HL-60 (cell line): Measurements from ENCODE around the gene MYF5.

ENCODE experiments used
- DNase-seq, 2 experiments: peaks; one replicate each; pipeline ENCODE4 v3.0.0-alpha.2; 2010 to 2020; ENCODE audit warnings: low read depth in 1 of 2, low spot score in 1 of 2
- H3K27ac ChIP-seq: fragments of 250-450 bp; sonication (Bioruptor Pico); replicated peaks from 2 replicates; pipeline ENCODE4 v1.5.1; 2020; ENCODE audit warnings: mild to moderate bottlenecking, moderate library complexity
- H3K27me3 ChIP-seq: fragments of 250-450 bp; sonication (Bioruptor Pico); 2 replicates; pipeline ENCODE4 v1.5.1; 2021; ENCODE audit warnings: mild to moderate bottlenecking, moderate library complexity; ENCODE audit not compliant: insufficient read depth, poor library complexity, severe bottlenecking
- H3K4me3 ChIP-seq: replicated peaks from 2 replicates; pipeline ENCODE4 v1.5.1; 2011; ENCODE audit warnings: mild to moderate bottlenecking, control low read depth, low read length; ENCODE audit not compliant: insufficient read depth
- CTCF ChIP-seq: IDR thresholded peaks from one replicate; pipeline ENCODE4 v1.5.1; 2011; ENCODE audit warnings: low read length, control low read depth, inconsistent platforms; ENCODE audit not compliant: insufficient read depth
- GABPA ChIP-seq: IDR thresholded peaks from 2 replicates; pipeline ENCODE4 v1.6.1; 2012; ENCODE audit warnings: low read depth
- POLR2AphosphoS5 ChIP-seq: IDR thresholded peaks from 2 replicates; pipeline ENCODE4 v1.6.1; 2012; ENCODE audit warnings: low read depth
- REST ChIP-seq: IDR thresholded peaks from 2 replicates; pipeline ENCODE4 v1.6.1; 2012; ENCODE audit warnings: low read depth; ENCODE audit not compliant: insufficient replicate concordance
- SPI1 ChIP-seq: IDR thresholded peaks from 2 replicates; pipeline ENCODE4 v1.6.1; 2012; ENCODE audit warnings: low read depth, mild to moderate bottlenecking, borderline replicate concordance

Gene MYF5

GRCh38 chr12:80711866-80712265 is 4.8 kb upstream of the MYF5 start:
- peaks cover 68% of the 10 kb centered on the region for H3K27me3 ChIP-seq
- H3K27ac ChIP-seq: no peak overlapping the region
- no peak overlapping the region for H3K4me3 ChIP-seq
- no peak for DNase-seq
- no peak for TF ChIP-seq GABPA
- no peak for TF ChIP-seq POLR2AphosphoS5
- no peak for TF ChIP-seq REST
- no peak for TF ChIP-seq SPI1
- no peak for TF ChIP-seq CTCF

- no peak overlapping the region for H3K27ac ChIP-seq
- H3K4me3 ChIP-seq: no peak overlapping the region
- H3K27me3 ChIP-seq: peaks cover 67% of the 10 kb centered on the region
- DNase-seq: no peak
- TF ChIP-seq GABPA: no peak
- TF ChIP-seq CTCF: no peak
- no peak for TF ChIP-seq REST
- TF ChIP-seq POLR2AphosphoS5: no peak
- TF ChIP-seq SPI1: no peak
These were observed 3.8 kb upstream of the MYF5 start for GRCh38 chr12:80712866-80713265.

- no peak overlapping the region for H3K4me3 ChIP-seq
- DNase-seq: no peak
- TF ChIP-seq GABPA: no peak
- TF ChIP-seq REST: no peak
- no peak for TF ChIP-seq CTCF
- no peak for TF ChIP-seq SPI1
- TF ChIP-seq POLR2AphosphoS5: no peak
- H3K27ac ChIP-seq: no peak overlapping the region
- H3K27me3 ChIP-seq: peaks cover 61% of the 10 kb centered on the region
These were observed 3.3 kb upstream of the MYF5 start for GRCh38 chr12:80713419-80713818.
